Measurements from ENCODE around the gene UPF2.
A peak's percentile ranks its signal among the peaks of the same experiment; 100 is the strongest.
"Not testable (repeated sequence)": the region's sequence is repeated elsewhere in the genome, so short reads cannot be mapped to it uniquely, and the experiment has no call there.

The UPF2 gene

DNA sequence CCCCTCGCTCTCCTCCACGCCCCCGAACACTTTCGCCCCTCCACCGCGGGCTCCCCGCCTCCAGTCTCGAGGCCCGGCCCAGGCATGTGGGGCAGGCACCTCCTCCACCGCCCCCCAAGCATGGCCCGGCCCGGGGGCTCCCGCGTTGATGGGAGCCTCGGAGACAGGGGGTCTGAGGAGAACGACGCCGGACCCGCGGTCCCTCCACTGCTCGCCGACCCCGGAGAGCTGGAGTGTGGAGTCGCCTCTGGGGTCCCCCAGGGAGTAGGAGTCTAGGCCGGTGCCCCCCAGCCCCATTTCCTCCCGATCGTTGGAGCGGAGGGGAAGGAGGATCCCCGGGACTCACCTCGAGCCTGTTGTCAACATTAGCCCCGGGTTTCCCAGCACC, 206 bp downstream of the UPF2 start:
- DNase-seq = peak in 2 of 3 donors; percentile 57 to 72

DNA sequence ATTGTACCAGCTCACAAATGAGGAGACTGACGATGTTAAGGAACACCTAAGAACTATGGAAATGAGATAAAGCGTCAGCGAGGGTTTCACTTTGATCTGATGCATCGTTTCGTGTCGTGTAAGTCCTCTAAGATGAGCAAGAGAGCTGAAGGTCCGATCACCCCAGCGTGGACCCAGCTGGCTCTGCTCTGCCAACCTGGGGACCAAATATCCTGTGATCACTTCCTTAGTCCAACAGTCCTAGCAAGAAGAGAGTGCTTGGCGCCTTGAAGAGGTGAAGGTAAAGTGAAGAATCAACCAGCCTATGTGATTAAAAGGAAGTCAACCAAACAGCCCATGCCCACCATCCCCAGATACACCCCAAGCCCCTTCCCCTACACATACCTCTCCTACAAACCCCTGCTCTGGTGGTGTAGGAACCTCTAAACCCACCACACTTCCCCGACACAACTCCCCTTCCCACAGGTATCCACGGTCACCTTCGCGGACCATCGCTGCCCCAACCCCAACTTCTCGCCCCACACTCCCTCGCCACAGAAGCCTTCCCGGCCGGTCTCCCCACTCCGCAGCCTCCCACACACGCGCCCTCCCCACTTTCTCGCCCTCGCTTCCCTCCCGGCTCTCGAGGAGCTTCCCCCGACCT, 722 bp downstream of the UPF2 start:
- peak; percentile 27 to 49 (median 31) for DNase-seq

- DNase-seq = no peak
Measured at GRCh38 chr10:12036073-12036655, 6.4 kb downstream of the UPF2 start.

DNA sequence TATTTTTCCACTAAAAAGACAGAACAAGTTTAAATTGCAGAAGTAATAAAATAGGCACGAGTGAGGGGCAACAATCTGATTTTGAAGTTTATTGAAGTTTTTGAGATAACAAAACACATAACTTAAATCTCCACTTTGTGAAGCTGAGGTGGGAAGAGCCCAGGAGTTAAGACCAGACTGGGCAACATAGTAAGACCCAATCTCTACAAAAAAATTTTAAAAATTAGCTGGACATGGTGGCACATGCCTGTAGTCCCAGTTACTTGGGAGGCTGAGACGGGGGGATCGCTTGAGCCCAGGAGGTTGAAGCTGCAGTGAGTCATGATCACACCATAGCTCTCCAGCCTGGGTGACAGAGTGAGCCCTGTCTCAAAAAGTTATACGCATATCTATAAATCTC, 11.2 kb downstream of the UPF2 start:
- DNase-seq = no peak

GRCh38 chr10:12027539-12027938, 15.1 kb downstream of the UPF2 start:
- no peak for DNase-seq

DNA sequence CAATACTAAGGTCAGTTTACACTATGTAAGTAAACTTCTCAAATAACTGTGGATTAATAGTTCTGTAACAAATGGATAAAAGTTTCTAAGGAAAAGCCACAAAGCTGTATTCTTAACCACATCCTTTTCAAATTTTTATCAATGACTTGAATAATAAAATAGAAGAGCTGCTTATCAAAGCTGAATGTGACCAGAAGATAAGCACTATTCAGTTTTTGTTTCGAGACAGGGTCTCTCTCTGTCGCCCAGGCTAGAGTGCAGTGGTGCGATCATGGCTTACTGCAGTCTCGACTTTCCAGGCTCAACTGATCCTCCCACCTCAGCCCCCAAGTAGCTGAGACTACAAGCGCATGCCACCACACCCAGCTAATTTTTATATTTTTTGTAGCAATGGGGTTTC, 17.0 kb downstream of the UPF2 start:
- no peak for DNase-seq

GRCh38 chr10:12022580-12023257, 19.9 kb downstream of the UPF2 start:
- no peak for DNase-seq

DNA sequence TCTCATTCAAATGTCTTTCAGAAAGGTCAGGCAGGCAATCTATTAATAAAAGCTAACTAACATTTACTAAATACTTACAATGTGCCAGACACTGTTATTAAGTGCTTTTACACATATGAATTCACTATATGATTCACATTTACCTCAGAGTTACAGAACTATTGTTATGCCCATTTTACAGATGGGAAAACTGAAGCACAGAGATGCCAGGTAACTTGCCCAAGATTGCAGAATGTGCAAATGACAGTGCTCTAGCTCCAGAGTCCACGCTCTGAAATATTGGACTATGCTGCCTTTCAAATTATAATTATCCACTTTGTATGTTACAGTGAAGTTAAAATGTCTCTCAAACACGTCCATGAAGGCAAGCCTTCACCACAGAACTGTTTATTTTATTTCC, 22.0 kb downstream of the UPF2 start:
- no peak for DNase-seq

GRCh38 chr10:12019283-12019971, 23.2 kb downstream of the UPF2 start:
- no peak for DNase-seq

GRCh38 chr10:12018438-12019282, 23.9 kb downstream of the UPF2 start:
- DNase-seq = no peak

DNA sequence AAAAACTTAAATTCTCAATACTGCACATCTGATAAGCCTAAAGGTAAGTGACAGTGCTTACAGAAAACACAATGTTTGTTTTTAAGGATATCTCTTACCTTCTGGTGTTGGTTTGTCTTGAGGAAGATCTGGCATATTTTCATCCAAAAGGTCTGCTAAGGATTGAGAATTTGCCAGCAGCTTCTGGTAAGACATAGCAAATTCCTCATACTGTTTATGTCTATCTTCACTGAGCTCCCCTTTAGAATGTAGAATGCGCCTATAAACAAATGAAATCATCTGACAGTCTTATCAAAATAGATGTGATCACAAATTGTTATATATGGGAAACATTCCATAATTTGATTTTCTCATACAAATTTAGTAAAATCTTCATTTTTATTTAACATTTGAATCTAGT, 28.7 kb downstream of the UPF2 start:
- no peak for DNase-seq

- DNase-seq = not testable (repeated sequence)
Measured at GRCh38 chr10:12013391-12013790, 29.2 kb downstream of the UPF2 start.

- DNase-seq = no peak
Measured at GRCh38 chr10:12010353-12010752, 32.3 kb downstream of the UPF2 start.

- not testable (repeated sequence) for DNase-seq
Measured at GRCh38 chr10:12008842-12009241, 33.8 kb downstream of the UPF2 start.

GRCh38 chr10:12006671-12007070, 35.9 kb downstream of the UPF2 start:
- DNase-seq = no peak

DNA sequence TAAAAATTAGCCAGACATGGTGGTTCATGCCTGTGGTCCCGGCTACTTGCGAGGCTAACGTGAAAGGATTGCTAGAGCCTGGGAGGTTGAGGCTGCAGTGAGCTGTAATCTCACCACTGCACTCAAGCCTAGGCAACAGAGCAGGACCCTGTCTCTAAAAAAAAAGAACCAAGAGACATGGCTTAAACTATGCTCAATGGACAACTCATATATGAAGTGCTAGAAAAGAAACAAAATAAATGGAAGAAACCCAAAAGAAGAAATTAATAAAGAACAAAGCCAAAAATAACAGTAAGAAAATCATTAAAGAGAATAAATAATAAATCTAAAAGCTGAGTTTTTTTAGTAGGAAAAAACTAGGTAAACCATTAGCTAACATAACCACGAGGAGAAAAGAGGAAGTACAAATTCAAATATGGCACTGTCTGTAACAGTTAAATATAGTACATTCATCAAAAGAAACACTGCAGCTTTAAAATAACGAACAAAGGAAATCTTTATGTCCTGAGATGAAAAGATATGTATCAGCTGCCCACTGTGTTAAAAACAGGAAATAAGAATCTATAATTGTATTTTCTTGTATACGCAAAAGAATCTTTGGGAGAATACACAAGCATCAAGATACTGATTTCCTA, 48.7 kb downstream of the UPF2 start:
- peak in 1 of 3 donors; percentile 16 for DNase-seq

DNA sequence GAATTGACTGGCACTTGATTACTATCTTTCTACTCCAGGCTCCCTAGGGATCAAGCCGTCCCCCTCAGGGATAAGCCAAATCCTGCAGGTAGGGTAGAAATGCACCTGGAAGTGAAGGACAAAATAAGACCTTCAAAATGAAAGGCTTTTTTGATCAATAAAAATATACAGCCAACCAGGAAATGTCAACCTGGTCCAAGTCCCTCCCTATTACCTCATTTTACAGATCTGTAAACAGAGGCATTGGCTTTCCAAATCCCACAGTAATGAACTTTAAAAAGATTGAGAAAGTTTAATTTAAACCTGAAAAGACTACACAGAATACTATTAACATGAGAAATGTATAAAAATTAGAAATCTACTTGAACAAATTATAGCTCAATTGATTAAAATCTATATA, 53.7 kb downstream of the UPF2 start:
- no peak for DNase-seq

GRCh38 chr10:11986593-11987216, 55.9 kb downstream of the UPF2 start:
- peak; percentile 75 to 86 (median 79) for DNase-seq

- DNase-seq = no peak
Measured at GRCh38 chr10:11982253-11982652, 60.4 kb downstream of the UPF2 start.

GRCh38 chr10:11975795-11976194, 66.8 kb downstream of the UPF2 start:
- no peak for DNase-seq

DNA sequence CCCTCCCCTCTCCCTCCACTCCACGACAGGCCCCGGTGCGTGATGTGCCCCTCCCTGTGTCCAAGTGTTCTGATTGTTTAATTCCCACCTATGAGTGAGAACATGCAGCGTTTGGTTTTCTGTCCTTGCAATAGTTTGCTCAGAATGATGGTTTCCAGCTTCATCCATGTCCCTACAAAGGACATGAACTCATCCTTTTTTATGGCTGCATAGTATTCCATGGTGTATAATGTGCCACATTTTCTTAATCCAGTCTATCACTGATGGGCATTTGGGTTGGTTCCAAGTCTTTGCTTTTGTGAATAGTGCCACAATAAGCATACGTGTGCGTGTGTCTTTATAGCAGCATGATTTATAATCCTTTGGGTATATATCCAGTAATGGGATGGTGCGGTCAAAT, 70.1 kb downstream of the UPF2 start:
- DNase-seq = not testable (repeated sequence)

DNA sequence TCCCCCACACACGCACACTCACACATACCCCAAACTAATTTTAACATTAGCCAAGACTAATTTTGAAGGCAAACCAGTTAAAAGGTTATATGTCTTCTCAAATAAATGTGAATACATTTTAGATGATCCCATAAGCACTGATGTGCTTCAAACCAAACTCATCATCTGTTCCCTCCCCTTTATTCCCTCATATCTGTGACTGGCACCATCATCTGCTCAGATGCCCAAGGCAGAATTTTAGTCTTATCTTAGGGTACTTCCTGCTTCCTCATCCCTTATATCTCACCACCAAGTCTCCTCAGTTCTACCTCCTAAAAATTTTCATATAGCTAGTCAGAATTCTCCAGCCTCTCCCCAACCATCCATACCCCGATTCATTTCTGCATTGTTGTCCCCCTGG, 80.4 kb downstream of the UPF2 start:
- no peak for DNase-seq
